RCC 7860 (cell line): Measurements from ENCODE around the gene TTC22.

Experiments used
- DNase-seq: peaks from one replicate; pipeline ENCODE4 v3.0.0-alpha.2; 2015; ENCODE audit warnings: low spot score
- FAIRE-seq: peaks from 2 replicates; lab custom pipeline; 2012; peaks lifted over from hg19 to GRCh38; lab: Jason Lieb, UNC

TTC22 gene

DNA sequence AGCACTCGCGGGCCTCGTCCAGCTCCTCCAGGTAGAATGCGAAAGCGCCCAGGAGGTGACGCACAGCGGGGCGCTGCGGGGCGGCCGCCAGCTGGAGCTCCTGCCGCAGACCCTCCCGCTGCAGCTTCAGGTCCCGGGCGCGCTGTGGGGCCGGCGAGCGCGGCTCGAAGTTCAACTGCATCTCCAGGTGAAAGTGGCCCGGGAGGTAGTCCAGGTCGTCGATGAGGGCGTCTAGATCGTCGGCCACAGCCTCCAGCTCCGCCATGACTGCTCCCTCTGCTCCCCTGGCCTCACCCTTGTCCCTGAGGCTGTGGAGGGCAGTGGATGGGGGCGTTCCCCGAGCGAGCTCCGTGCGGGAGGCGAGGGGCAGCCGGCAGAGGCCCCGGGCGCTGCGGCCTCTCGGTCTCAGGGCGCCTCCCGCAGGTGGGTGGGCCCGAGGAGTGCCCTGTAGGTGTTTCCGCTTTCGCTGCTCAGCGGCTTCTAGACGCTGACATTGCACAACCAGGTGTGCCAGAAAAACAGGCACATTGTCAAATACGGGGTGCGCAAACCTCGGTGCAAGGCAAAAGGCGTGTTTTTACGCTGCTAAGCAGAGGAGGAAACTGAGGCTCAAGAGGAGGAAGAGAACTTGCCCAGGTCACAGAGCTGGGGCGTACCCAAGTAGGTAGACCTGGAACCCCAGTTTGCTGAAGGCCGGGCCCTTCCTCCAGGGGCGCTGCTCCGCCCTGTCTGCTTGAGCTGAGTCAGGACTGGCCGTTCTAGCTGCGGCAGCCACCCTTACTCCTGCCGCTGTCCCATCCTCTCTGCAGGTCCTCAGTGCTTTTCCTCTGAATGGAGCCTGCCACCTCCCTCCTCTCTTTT is at the start of gene TTC22:
TTC22 (minus strand) TSS at position 425 of the 861 bp plus-strand sequence; CDS start at position 265, 160 bp downstream.
- FAIRE-seq: no peak
- DNase-seq: no peak

DNA sequence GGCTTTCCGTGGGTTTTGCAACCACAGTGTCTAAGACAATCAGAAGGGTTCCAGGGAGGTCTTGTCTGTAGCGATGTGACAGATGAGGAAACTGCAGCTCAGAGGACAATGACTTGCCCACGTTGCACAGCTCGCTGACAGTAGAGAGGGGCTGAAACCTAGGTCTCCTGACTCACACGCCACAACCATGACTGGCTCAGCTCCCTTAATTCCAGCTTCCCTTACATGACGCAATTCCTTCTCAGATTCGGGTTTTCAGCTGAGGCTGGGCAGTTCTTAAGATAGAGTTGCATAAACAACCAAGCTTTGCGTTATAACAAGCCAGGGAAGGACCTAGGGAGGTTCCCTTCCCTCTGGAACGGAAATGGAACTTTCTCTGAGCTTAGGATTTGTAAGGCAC is 49.6 kb upstream of the TTC22 start:
- DNase-seq: peak; percentile 93
- peak; percentile 97 for FAIRE-seq

DNA sequence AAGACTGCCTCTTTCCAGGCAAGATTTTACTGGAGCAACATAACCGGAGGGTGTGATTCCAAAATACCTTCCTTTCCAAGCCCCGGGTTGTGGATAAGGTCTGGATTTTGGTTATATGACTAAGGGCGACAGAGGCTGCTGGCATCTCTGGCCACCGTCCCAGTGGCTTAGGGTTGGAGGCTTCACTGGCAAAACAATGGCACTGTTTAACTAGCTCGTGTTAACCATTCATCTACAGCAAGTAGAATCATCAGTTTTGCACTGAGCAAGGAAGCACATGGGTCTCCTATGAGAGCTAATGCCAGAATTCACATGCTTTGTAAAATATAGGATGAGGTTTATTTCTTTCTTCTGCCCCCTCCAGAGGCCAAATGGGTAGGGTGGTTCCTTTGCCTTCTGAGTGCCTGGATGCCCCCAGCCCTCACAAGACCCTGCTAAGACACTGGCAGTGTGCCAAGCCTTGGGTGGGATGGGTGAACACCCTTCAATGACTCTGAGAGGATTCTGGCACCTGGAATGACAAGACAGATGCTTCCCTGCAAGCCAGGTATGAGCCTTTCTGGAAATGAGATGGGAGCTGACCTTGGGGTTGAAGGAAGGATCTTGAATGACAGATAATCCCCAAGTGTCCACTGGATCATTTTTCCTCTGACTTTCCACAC is 49.1 kb upstream of the TTC22 start:
- peak; percentile 72 for DNase-seq
- FAIRE-seq: peak; percentile 97

DNA sequence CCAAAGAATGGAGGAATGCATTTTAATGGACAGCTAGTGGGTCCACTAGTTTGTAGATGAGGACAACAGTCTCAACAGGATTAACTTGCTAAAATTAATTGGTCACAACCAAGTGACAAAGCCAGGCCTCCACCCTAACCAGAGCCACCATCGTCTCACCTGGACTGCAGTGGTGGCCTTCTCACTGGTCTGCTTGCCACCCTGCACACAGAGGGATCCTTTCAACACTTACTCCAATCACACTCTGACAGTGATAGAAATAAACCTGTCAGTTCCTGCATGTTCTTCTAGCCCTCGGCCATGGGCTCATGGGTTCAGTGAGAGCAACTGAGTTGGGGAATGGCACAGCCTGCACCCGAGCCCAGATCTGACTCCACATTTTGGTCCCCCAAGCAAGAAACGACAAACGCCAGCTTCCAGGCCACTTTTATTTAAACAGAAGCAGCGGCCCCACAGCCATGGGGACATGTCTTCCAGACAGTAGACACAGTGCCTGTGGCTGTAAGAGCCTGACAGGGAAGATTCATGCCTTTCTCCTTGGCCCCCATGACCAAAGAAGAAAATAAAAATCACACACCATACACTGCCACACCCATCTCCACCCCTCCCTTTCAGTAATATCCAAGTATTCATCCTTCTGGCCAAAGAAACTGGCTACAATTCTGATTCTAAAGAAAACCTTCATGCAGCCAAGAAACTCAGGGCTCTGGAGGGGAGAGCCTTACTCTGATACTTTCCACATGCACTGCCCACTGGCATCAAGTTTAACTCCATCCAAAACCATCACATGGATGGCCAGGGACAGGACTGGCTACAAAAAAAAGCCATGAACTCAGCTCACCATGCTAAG is 48.3 kb upstream of the TTC22 start:
- DNase-seq (no peak), FAIRE-seq (no peak)

DNA sequence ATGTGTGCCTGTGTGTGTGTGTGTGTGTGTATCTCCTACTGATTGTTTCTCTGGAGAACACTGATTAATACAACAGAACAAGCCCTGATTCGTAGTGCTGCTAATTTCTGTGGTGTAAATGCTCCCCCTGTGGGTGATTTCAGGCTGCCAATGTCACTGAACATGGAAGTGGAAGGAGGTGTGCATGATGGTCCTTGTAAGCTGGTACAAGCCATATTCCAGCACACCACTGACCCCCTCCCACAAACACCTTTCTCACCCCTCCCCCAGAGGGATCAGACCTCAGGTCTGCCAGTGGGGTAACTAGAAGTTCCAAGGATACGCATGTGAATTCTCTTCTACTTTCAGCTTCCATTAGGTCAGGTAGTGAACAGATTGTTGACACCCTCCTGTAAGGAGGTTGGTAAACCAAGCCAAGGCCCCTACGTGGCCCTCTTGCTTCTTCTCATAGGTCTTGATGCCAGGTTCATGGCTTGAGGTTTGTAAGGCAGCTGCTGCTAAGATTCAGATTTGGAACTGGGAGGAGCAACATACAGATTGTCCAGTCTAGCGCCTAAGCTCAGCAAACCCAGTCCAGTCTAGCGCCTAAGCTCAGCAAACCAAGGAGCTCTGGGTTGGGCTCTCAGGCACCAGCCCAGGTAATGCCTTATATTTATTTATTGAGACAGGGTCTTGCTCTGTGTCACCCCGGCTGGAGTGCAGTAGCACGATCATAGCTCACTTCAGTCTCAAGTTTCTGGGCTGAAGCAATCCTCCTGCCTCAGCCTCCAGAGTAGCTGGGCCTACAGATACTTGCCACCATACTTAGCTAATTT is 47.2 kb upstream of the TTC22 start:
- FAIRE-seq (no peak), DNase-seq (no peak)

DNA sequence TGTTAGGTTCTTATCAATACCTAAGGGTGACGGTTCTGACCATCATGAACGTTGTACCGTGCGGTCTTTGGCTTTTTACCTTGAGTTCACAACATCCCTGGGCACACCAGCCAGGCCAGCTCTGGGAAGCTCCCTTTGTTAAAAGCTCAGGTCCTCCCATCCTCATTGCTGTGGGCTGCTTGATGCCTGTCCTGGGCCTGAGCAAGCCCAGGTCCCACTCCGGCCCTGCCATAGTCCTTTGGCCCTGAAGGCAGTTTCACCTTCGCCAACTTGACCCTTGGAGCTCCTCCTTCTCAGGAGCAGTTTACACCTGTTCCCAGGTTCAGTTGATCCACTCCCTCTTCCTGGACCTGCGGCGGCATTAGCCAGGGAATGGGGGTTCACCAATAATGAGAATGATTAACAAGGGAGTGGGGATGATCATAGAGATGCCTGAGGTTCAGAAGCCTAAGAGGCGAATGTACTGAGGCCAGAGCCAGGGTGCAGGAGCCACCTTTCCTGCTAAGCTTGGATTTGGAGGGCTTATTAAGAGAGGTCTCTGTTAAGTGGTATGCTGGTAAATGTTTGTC is 45.7 kb upstream of the TTC22 start:
- DNase-seq: no peak
- no peak for FAIRE-seq

DNA sequence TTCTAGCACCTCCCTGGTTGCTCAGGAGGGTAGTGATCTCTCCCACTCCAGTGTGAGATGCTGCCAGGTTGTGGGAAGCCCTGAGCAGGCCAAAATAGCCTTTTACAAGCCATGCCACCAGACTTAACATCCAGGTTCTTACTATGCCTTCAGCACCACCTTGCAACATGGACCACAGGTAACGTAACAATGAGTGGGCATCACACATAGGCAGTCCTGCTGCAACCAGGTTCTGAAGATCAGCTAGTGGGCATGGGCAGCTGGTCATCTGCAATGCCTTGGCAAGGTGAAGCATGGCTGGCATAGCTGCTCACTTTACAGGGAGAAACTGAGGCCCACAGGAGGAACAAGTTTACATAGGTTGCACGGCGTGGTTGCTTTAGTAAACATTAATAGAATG is 45.2 kb upstream of the TTC22 start:
- no peak for FAIRE-seq
- DNase-seq: no peak

DNA sequence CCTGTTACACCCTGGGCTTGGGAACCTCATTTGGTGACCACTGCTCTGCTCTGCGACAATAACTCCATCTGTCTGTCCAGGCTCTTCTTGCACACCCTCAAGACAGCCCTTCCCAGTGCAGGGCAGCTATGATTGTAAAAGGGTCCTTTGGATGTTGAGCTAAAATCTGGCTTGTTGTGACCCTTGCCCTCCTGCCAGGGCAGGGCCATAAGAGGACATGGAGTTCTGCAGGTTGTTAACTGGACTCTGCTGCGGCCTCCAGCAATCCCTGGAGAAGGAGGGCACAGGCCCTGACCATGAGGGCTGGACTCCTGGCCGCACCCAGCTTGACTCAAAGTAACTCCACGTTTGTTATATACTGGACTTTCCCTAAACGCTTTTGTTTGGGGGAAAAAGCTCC is 44.6 kb upstream of the TTC22 start:
- FAIRE-seq: no peak
- DNase-seq: no peak

DNA sequence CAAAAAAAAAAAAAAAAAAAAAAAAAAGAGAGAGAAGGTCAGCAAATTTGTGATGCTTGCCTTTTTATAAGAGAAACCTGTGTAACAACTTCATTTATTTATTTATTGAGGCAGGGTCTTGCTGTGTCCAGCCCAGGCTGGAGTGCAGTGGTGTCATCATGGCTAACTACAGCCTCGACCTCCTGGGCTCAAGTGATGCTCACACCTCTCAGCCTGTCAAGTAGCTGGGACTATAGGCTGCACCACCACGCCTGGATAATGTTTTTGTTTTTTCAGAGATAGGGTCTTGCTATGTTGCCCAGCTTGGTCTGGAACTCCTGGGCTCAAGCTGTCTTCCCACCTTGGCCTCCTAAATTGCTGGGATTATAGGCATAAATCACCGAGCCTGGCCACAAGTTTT is 43.4 kb upstream of the TTC22 start:
- DNase-seq: no peak
- no peak for FAIRE-seq

DNA sequence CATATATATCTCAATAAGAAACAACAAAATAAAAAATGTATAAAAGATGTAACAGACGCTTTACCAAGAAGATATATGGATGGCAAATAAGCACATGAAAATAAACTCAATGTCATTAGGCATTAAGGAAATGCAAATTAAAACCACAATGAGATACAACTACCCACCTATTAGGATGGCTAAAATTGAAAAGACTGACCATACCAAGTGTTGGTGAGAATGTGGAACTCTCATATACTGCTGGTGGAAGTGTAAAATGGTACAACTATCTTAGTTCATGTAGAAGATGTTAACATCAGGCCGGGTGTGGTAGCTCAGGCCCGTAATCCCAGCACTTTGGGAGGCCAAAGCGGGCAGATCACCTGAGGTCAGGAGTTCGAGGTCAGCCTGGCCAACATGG is 42.3 kb upstream of the TTC22 start:
- DNase-seq (no peak), FAIRE-seq (no peak)

DNA sequence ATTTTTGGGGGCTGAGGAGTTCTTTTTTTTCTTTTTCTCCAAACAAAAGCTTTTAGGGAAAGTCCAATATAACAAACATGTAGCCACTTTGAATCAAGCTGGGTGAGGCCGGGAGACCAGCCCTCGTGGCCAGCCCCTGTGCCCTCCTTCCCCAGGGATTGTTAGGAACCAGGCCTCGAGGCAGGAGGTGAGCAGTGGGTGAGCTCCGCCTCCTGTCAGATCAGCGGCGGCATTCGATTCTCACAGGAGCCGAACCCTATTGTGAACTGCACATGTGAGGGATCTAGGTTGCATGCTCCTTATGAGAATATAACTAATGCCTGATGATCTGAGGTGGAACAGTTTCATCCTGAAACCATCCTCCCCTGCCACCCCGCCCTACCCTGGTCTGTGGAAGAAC is 41.8 kb upstream of the TTC22 start:
- DNase-seq: no peak
- FAIRE-seq: no peak

DNA sequence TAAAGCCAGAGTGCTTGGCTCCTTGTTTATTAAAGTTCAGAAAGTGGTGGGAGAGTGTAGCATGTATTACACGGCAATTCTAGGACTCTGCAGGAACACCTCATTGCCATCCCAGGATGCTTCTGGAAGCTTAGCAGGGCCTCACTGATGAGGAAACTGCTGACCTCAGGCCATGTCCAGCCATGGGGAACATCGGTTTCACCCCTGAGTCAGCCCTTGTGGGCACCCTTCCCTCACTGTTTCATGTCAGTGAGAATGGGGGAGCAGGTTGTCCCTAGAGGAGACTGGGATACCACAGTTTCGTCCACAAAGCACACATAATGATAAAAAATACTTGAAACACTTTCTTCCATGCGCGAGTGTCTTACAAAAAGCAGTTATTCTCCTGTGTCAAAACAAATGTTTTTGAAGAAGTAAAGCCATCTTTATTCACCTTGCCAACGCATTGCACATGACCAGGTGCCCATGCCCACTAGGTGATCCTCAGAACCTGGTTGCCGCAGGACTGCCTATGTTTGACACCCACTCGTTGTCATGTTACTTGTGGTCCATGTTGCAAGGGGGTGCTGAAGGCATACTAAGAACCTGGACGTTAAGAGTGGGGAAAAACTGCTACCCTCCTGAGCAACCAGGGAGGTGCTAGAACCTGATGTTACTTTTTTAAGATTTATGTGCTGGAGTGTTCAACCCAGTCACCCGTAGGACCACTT is 41.2 kb upstream of the TTC22 start:
- DNase-seq: no peak
- FAIRE-seq: no peak

DNA sequence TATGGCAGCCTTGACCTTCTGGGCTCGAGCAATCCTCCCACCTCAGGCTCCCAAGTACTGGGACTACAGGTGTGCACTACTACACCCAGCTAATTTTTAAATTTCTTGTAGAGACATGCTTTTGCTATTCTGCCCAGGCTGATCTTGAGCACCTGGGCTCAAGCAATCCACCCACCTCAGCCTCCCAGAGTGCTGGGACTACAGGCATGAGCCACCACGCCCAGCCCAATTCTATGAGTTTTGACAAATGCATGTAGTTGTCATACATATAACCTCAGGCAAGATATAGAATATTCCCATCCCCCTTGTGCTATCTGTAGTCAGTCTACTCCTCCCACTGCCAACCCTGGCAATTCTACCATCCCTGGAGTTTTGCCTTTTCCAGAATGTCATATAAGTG is 38.7 kb upstream of the TTC22 start:
- FAIRE-seq: no peak
- DNase-seq: no peak

DNA sequence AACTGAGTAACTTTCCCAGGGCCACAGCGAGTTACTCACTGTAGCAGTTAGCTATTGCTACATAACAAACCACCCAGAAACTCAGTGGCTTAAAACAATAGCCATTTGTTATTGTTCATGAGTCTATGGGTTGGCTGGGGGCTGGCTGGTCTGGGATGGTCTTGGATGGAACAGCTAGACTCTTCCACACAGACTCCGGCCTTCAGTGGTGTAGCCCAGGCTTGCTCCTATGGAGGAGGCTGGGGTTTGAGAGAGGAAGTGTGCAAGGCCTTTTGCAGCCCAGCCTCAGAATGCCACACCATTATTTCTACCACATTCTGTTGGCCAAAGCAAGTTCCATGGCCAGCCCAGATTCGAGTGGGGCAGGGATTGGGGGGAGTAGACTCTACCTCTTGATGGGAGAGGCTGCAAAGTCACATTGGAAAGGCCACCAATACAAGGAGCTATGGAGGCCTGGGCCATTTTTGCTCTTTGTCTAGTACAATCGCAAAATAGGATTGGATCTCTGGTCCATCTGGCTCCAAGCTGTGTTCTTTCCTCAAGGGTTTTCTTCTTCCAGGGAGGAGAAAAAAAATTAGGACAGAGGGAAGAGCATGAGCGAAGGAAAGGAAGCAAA is 37.5 kb upstream of the TTC22 start:
- DNase-seq (no peak), FAIRE-seq (no peak)

DNA sequence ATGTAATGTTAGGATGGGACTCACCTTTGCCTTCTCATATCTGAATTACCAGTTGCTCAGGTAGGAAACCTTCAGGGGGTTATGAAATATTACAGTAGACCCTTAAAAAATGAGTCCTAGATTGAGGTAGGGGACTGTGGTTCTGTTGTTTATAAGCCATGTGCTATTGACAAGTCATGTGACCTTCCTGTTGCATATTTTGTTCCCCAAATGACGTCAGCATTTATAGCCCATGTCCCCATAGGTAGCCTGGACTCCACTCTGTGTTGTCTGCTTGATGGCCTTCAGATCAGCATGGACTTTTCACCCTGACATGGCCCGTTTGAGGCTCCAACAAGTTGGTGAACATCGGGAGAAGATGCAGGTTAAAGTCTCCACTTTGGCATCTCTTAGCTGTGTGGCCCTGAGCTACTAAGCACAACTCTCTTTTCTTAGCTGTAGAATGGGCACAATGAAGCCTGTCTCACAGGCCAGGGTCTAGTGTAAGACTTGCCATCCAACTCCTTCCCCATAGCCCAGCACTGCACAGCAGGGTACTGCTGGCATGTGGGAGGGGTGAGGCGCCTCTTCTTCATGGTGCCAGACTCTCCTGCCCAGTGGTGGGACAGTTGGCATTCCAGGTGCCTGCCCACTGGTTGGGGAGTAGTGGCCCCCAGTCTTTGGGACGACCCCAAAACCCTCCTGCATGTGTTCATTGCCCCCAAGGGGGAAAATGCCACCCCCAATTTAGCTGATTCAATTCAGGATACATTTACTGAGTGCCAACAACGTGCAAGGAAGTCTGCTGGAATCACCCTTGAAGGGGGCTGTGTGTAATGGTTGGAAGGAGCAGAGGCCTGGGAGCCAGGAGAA is 36.1 kb upstream of the TTC22 start:
- no peak for FAIRE-seq
- no peak for DNase-seq

DNA sequence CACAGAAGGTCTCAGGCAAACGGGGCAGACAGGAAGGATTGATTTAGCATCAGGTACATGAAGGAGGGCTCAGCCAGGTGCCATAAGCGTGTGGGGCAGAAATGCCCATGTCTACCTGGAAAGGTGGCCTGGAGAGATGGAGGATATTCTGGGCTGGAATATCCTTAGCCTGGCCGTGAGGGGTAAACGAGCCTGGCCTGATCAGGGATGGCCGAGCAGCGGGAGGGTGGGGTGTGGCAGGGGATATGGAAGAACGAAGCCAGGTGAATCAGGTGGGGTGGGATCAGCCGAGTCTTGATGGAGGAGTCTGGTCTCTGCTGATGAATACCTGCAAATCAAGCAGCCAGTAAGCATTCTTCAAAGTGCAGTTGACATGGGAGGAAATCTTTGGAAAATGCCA is 35.5 kb upstream of the TTC22 start:
- no peak for FAIRE-seq
- no peak for DNase-seq

DNA sequence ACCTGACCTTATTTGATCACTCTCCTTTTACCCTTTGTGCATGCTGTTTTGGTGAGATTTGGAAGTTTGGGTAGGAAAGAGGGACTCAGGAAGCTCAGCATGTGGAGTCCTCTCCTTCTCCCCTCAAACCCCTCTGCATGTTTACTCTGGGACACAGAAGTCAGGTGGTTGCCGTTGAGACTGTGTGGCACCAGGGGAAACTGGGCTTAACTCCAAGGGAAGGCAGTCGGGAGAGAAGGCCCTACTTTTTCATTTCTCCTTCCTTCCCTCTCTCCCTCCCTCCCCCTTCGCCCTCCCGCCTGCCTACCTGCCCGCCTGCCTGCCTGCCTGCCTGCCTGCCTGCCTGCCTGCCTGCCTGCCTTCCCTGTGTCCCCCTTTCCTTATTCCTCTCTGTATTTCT is 34.8 kb upstream of the TTC22 start:
- no peak for FAIRE-seq
- DNase-seq: no peak

DNA sequence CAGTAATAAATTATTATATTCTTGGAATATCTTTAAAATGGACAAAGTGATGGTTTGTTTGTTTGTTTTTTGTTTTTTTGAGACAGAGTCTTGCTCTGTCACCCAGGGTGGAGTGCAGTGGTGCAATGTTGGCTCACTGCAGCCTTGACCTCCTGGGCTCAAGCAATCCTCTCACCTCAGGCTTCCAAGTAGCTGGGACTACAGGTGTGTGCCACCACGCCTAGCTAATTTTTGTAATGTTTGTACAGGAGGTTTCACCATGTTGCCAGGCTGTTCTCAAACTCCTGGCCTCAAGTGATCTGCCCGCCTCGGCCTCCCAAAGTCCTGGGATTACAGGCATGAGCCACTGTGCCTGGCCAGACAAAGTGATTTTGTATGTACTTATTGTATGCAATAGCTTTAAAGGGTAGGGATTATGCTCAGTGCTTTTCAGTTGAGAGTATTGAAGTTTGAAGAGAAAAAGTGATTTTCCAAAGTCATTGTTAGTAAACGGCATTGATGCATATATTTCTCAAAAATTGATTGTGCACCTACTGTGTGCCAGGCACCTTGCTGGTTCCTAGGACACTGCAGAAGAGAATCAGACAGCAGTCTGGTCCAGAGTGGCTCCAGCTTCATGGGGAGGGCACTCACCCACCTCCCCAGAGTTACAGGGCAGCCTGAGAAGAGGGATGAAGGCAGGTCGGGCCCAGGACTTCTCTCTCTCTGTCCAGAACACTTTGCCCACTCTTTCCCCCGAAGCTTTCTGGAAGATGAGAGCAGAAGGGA is 34.2 kb upstream of the TTC22 start:
- DNase-seq (no peak), FAIRE-seq (no peak)
